ENCODE data around the gene MRS2.

- TF ChIP-seq CHD4 (IDR thresholded peaks at IDR 0.05; ENCODE audit: borderline replicate concordance) (no peak), CEBPB (IDR thresholded peaks at IDR 0.05) (no peak)
These were observed 25.9 kb downstream of the MRS2 start for GRCh38 chr6:24428615-24429014.

Data from A549 (cell line).